GM23338 (cell line): Measurements from ENCODE around the gene RICTOR. TPM values are rescaled to one million over a fixed set of nuclear protein-coding genes. Genes with fewer than 3 reads are reported as not detected.
A peak's percentile ranks its signal among the peaks of the same experiment; 100 is the strongest.

ENCODE experiments used
- ATAC-seq: fragments of 200-7000 bp; cut with Tn5 transposase; 3 replicates; pipeline ENCODE4 v1.9.1; 2020
- DNase-seq: peaks from one replicate; pipeline ENCODE4 v3.0.0-alpha.2; 2015; ENCODE audit warnings: low spot score
- H2AFZ ChIP-seq: fragments of 200-600 bp; sonication (generic); 2 replicates; pipeline ENCODE4 v1.8.0; 2016; ENCODE audit warnings: antibody characterized with exemption, mild to moderate bottlenecking, moderate library complexity
- H3F3A ChIP-seq: fragments of 200-600 bp; sonication (generic); replicated peaks from 2 replicates; pipeline ENCODE4 v1.8.0; 2017; ENCODE audit warnings: antibody characterized with exemption, mixed run types, low read depth
- H3K27ac ChIP-seq: fragments of 200-600 bp; sonication (generic); 2 replicates; pipeline ENCODE4 v1.6.1; 2016; ENCODE audit warnings: low read depth
- H3K27me3 ChIP-seq: fragments of 200-600 bp; sonication (generic); 2 replicates; pipeline ENCODE4 v1.8.0; 2016; ENCODE audit warnings: mild to moderate bottlenecking, mixed run types, moderate library complexity; ENCODE audit not compliant: insufficient read depth
- H3K36me3 ChIP-seq: fragments of 200-600 bp; sonication (generic); 2 replicates; pipeline ENCODE4 v1.8.0; 2016; ENCODE audit warnings: mild to moderate bottlenecking; ENCODE audit not compliant: insufficient read depth
- H3K4me1 ChIP-seq: fragments of 200-600 bp; sonication (generic); 2 replicates; pipeline ENCODE4 v1.8.0; 2016; ENCODE audit warnings: mild to moderate bottlenecking, moderate library complexity; ENCODE audit not compliant: insufficient read depth
- H3K4me2 ChIP-seq: fragments of 200-600 bp; sonication (generic); 2 replicates; pipeline ENCODE4 v1.7.1; 2017; ENCODE audit warnings: mixed run types
- H3K4me3 ChIP-seq: fragments of 200-600 bp; sonication (generic); 2 replicates; pipeline ENCODE4 v1.6.1; 2016; ENCODE audit warnings: mixed run types
- H3K79me2 ChIP-seq: fragments of 200-600 bp; sonication (generic); replicated peaks from 2 replicates; pipeline ENCODE4 v1.8.0; 2017; ENCODE audit warnings: mild to moderate bottlenecking; ENCODE audit not compliant: insufficient read depth
- H3K9me2 ChIP-seq: fragments of 200-600 bp; sonication (generic); 2 replicates; pipeline ENCODE4 v1.8.0; 2017; ENCODE audit not compliant: insufficient read depth
- H4K20me1 ChIP-seq: fragments of 200-600 bp; sonication (generic); replicated peaks from 2 replicates; pipeline ENCODE4 v1.8.0; 2017; ENCODE audit warnings: mild to moderate bottlenecking; ENCODE audit not compliant: insufficient read depth
- H3K27ac Mint-ChIP-seq: 2 replicates; pipeline ENCODE4 v1.8.0; 2020; ENCODE audit warnings: inconsistent platforms, mild to moderate bottlenecking, moderate library complexity, mixed read lengths
- H3K27me3 Mint-ChIP-seq: 3 replicates; pipeline ENCODE4 v1.8.0; 2022; ENCODE audit warnings: low read depth, mild to moderate bottlenecking, moderate library complexity, mixed read lengths, inconsistent platforms; ENCODE audit not compliant: insufficient read depth, poor library complexity
- H3K36me3 Mint-ChIP-seq: 3 replicates; pipeline ENCODE4 v1.8.0; 2021; ENCODE audit warnings: low read depth, mild to moderate bottlenecking, inconsistent platforms, moderate library complexity, mixed read lengths
- H3K4me1 Mint-ChIP-seq: 3 replicates; pipeline ENCODE4 v1.8.0; 2020; ENCODE audit warnings: mild to moderate bottlenecking, inconsistent platforms, mixed read lengths
- H3K4me3 Mint-ChIP-seq: 3 replicates; pipeline ENCODE4 v1.8.0; 2021; ENCODE audit warnings: moderate library complexity, mild to moderate bottlenecking, inconsistent platforms, mixed read lengths
- H3K9me3 Mint-ChIP-seq: 3 replicates; pipeline ENCODE4 v1.8.0; 2020; ENCODE audit warnings: moderate library complexity, mild to moderate bottlenecking, inconsistent platforms, mixed read lengths
- EZH2 ChIP-seq: fragments of 200-600 bp; sonication (generic); IDR thresholded peaks from one replicate; pipeline ENCODE4 v1.8.0; 2017; ENCODE audit warnings: antibody characterized with exemption, mild to moderate bottlenecking, low read depth; ENCODE audit not compliant: unreplicated experiment
- JUNB ChIP-seq: IDR thresholded peaks from one replicate; pipeline ENCODE4 v1.6.1; 2016; ENCODE audit warnings: antibody characterized with exemption; ENCODE audit not compliant: unreplicated experiment
- NANOG ChIP-seq: IDR thresholded peaks from 2 replicates; pipeline ENCODE4 v1.6.1; 2016; ENCODE audit warnings: antibody characterized with exemption, borderline replicate concordance
- POLR2AphosphoS5 ChIP-seq: IDR thresholded peaks from 2 replicates; pipeline ENCODE4 v1.6.1; 2016; ENCODE audit warnings: antibody characterized with exemption, low read depth
- REST ChIP-seq: IDR thresholded peaks from one replicate; pipeline ENCODE4 v1.6.1; 2018; ENCODE audit warnings: antibody characterized with exemption; ENCODE audit not compliant: unreplicated experiment
- STAT1 ChIP-seq: IDR thresholded peaks from one replicate; pipeline ENCODE4 v1.6.1; 2016; ENCODE audit warnings: antibody characterized with exemption; ENCODE audit not compliant: unreplicated experiment
- ZNF114 ChIP-seq: fragments of 250-450 bp; sonication (Bioruptor Pico); IDR thresholded peaks from 2 replicates; pipeline ENCODE4 v1.5.0; 2020; ENCODE audit warnings: mild to moderate bottlenecking, moderate library complexity
- ZNF331 ChIP-seq: fragments of 250-450 bp; sonication (Bioruptor Pico); IDR thresholded peaks from 2 replicates; pipeline ENCODE4 v1.5.0; 2020; ENCODE audit warnings: low read depth, mild to moderate bottlenecking, moderate library complexity
- polyA plus RNA-seq: library from polyadenylated mRNA; unstranded; fragments of >200 nt; fragmentation: Nextera tagmentation; extraction: Ambion mirVana; gene quantifications from 2 replicates; pipeline ENCODE4 v1.2.1, GENCODE V29; 2016
- total RNA-seq: library from RNA; depleted of rRNA; stranded (reverse); fragments of >200 nt; shearing (Covaris generic); gene quantifications from 2 replicates; pipeline ENCODE4 v1.2.3, GENCODE V29; 2014
- TF ChIP-seq, protein P1 (sequence below), 2 experiments: fragments of 200-600 bp in 1 of 2; sonication (generic) in 1 of 2; conservative IDR thresholded peaks; 2 replicates each; pipeline versions ENCODE4 v1.5.1 to v1.6.1; 2016 to 2017; ENCODE audit warnings: antibody characterized with exemption in 2 of 2, low read depth in 2 of 2, mild to moderate bottlenecking in 2 of 2, moderate library complexity in 1 of 2
- TF ChIP-seq, protein P2 (sequence below): fragments of 250-450 bp; sonication (Bioruptor Pico); IDR thresholded peaks from 2 replicates; pipeline ENCODE4 v1.5.0; 2020; ENCODE audit warnings: mild to moderate bottlenecking, moderate library complexity

The RICTOR gene
- total and polyA plus RNA-seq, 2 experiments from 2014 or later, result 9.9 to 27.4 TPM

DNA sequence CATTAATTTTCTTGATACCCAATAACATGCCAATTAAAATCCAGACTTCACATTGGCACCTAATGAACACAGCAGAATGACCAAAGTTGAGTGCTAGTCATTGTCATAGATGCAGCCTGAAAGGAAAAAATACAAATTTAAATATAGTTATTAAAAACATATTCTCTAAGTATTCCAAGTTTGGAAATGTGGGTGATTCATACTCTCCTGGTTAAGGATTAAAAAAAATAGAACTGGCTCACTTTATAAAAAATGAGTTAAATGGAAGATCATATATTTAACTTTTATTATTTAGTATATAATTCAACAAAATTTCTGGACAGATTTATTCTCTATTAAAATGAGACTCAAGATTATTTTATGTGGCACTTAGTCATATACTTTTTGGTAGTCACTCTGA lies 33.2 kb upstream of the RICTOR start (continued):
- TF ChIP-seq POLR2AphosphoS5 (no peak), NANOG (no peak), ZNF114 (no peak), STAT1 (no peak), JUNB (no peak), ZNF331 (CRISPR knock-in tag) (no peak), EZH2 (no peak)
- TF ChIP-seq, protein P1, sequence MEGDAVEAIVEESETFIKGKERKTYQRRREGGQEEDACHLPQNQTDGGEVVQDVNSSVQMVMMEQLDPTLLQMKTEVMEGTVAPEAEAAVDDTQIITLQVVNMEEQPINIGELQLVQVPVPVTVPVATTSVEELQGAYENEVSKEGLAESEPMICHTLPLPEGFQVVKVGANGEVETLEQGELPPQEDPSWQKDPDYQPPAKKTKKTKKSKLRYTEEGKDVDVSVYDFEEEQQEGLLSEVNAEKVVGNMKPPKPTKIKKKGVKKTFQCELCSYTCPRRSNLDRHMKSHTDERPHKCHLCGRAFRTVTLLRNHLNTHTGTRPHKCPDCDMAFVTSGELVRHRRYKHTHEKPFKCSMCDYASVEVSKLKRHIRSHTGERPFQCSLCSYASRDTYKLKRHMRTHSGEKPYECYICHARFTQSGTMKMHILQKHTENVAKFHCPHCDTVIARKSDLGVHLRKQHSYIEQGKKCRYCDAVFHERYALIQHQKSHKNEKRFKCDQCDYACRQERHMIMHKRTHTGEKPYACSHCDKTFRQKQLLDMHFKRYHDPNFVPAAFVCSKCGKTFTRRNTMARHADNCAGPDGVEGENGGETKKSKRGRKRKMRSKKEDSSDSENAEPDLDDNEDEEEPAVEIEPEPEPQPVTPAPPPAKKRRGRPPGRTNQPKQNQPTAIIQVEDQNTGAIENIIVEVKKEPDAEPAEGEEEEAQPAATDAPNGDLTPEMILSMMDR (conservative IDR thresholded peaks at IDR 0.05; ENCODE audit: low read depth in 2 of 2), result no peak

DNA sequence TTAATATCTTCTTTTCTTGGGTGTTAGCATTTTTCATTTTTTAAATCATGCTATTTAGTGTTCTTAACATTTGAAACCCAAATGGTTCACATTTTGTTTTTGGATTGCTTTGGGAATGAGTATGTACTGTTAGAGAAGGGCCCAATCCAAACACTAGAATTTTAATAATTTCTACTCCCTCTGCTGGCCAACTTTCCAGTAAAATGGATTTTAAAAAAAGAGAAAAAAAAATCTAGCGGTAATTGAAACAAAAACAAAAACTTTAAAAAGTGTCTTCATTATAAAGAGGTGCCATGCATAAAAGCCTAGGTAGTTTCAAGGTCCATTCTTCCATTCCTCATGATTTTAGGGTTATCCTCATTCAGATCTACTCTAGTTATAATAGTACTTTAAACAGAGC lies 32.1 kb upstream of the RICTOR start:
- no peak for DNase-seq
- Histone ChIP-seq H3K27ac (no peak overlapping the region), H2AFZ (no peak overlapping the region), H3K4me1 (no peaks in the 10 kb centered on the region), H3K9me2 (no peaks in the 10 kb centered on the region), H3K36me3 (no peaks in the 10 kb centered on the region), H3K27me3 (no peaks in the 10 kb centered on the region), H3K4me2 (no peak overlapping the region), H3F3A (no peaks in the 10 kb centered on the region), H4K20me1 (no peaks in the 10 kb centered on the region), H3K79me2 (no peaks in the 10 kb centered on the region), H3K4me3 (no peak overlapping the region)
- H3K4me3 Mint-ChIP-seq, result no peak overlapping the region
- H3K36me3 Mint-ChIP-seq, result no peaks in the 10 kb centered on the region
- TF ChIP-seq JUNB (no peak), REST (no peak), ZNF114 (no peak)
- TF ChIP-seq, protein P1 (conservative IDR thresholded peaks at IDR 0.05; ENCODE audit: low read depth in 2 of 2), result peak in 1 of 2 experiments; percentile 47; a peak in 2 of 4 replicates
- TF ChIP-seq, protein P2, sequence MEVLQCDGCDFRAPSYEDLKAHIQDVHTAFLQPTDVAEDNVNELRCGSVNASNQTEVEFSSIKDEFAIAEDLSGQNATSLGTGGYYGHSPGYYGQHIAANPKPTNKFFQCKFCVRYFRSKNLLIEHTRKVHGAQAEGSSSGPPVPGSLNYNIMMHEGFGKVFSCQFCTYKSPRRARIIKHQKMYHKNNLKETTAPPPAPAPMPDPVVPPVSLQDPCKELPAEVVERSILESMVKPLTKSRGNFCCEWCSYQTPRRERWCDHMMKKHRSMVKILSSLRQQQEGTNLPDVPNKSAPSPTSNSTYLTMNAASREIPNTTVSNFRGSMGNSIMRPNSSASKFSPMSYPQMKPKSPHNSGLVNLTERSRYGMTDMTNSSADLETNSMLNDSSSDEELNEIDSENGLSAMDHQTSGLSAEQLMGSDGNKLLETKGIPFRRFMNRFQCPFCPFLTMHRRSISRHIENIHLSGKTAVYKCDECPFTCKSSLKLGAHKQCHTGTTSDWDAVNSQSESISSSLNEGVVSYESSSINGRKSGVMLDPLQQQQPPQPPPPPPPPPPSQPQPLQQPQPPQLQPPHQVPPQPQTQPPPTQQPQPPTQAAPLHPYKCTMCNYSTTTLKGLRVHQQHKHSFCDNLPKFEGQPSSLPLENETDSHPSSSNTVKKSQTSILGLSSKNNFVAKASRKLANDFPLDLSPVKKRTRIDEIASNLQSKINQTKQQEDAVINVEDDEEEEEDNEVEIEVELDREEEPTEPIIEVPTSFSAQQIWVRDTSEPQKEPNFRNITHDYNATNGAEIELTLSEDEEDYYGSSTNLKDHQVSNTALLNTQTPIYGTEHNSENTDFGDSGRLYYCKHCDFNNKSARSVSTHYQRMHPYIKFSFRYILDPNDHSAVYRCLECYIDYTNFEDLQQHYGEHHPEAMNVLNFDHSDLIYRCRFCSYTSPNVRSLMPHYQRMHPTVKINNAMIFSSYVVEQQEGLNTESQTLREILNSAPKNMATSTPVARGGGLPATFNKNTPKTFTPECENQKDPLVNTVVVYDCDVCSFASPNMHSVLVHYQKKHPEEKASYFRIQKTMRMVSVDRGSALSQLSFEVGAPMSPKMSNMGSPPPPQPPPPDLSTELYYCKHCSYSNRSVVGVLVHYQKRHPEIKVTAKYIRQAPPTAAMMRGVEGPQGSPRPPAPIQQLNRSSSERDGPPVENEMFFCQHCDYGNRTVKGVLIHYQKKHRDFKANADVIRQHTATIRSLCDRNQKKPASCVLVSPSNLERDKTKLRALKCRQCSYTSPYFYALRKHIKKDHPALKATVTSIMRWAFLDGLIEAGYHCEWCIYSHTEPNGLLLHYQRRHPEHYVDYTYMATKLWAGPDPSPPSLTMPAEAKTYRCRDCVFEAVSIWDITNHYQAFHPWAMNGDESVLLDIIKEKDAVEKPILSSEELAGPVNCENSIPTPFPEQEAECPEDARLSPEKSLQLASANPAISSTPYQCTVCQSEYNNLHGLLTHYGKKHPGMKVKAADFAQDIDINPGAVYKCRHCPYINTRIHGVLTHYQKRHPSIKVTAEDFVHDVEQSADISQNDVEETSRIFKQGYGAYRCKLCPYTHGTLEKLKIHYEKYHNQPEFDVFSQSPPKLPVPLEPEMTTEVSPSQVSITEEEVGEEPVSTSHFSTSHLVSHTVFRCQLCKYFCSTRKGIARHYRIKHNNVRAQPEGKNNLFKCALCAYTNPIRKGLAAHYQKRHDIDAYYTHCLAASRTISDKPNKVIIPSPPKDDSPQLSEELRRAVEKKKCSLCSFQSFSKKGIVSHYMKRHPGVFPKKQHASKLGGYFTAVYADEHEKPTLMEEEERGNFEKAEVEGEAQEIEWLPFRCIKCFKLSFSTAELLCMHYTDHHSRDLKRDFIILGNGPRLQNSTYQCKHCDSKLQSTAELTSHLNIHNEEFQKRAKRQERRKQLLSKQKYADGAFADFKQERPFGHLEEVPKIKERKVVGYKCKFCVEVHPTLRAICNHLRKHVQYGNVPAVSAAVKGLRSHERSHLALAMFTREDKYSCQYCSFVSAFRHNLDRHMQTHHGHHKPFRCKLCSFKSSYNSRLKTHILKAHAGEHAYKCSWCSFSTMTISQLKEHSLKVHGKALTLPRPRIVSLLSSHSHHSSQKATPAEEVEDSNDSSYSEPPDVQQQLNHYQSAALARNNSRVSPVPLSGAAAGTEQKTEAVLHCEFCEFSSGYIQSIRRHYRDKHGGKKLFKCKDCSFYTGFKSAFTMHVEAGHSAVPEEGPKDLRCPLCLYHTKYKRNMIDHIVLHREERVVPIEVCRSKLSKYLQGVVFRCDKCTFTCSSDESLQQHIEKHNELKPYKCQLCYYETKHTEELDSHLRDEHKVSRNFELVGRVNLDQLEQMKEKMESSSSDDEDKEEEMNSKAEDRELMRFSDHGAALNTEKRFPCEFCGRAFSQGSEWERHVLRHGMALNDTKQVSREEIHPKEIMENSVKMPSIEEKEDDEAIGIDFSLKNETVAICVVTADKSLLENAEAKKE (CRISPR knock-in tag), result no peak
- H3K9me3 Mint-ChIP-seq, result no peaks in the 10 kb centered on the region
- no peak overlapping the region for H3K27ac Mint-ChIP-seq
- H3K27me3 Mint-ChIP-seq, result peaks cover 2% of the 10 kb centered on the region
- no peaks in the 10 kb centered on the region; the same call in 2 of the 3 replicates for H3K4me1 Mint-ChIP-seq
- no peak for ATAC-seq
